HepG2 (cell line): ENCODE results near the gene AFDN. TPM values are rescaled to one million over a fixed set of nuclear protein-coding genes. Genes with fewer than 3 reads are reported as not detected.

Source experiments
- AHR ChIP-seq: IDR thresholded peaks from 2 replicates; pipeline ENCODE4 v1.6.1; 2018; ENCODE audit warnings: missing genetic modification reagents, missing compliant biosample characterization
- EZH2 ChIP-seq: conservative IDR thresholded peaks from 2 replicates; pipeline ENCODE4 v1.6.1; 2012; ENCODE audit warnings: mild to moderate bottlenecking, low read depth, low read length, moderate library complexity
- FOXP1 ChIP-seq, 2 experiments: fragments of 450-650 bp in 1 of 2; IDR thresholded peaks; 2 replicates each; pipeline ENCODE4 v1.6.1; 2017 to 2018; ENCODE audit warnings: antibody characterized with exemption in 1 of 2
- HOXD1 ChIP-seq: sonication (generic); formaldehyde crosslinking; IDR thresholded peaks from 2 replicates; pipeline ENCODE4 v1.5.0; 2020; ENCODE audit warnings: missing genetic modification reagents
- TARDBP ChIP-seq: sonication (generic); formaldehyde crosslinking; IDR thresholded peaks from 2 replicates; pipeline ENCODE4 v1.8.0; 2022; ENCODE audit warnings: mild to moderate bottlenecking, missing genetic modification reagents
- TSC22D2 ChIP-seq: sonication (generic); formaldehyde crosslinking; IDR thresholded peaks from 2 replicates; pipeline ENCODE4 v1.5.1; 2020; ENCODE audit warnings: missing genetic modification reagents, mild to moderate bottlenecking, borderline replicate concordance
- ZNF350 ChIP-seq: sonication (generic); formaldehyde crosslinking; IDR thresholded peaks from 2 replicates; pipeline ENCODE4 v1.4.0; 2020; ENCODE audit warnings: mild to moderate bottlenecking, low read depth, missing genetic modification reagents, borderline replicate concordance
- ZNF547 ChIP-seq: sonication (generic); formaldehyde crosslinking; IDR thresholded peaks from 2 replicates; pipeline ENCODE4 v1.5.1; 2020; ENCODE audit warnings: mild to moderate bottlenecking, missing genetic modification reagents
- ZNF607 ChIP-seq: sonication (generic); formaldehyde crosslinking; IDR thresholded peaks from 2 replicates; pipeline ENCODE4 v1.5.1; 2020; ENCODE audit warnings: missing genetic modification reagents, mild to moderate bottlenecking, borderline replicate concordance
- ZNF629 ChIP-seq: sonication (generic); formaldehyde crosslinking; conservative IDR thresholded peaks from 2 replicates; pipeline ENCODE4 v1.5.0; 2020; ENCODE audit warnings: missing genetic modification reagents
- ZNF781 ChIP-seq: sonication (generic); formaldehyde crosslinking; IDR thresholded peaks from 2 replicates; pipeline ENCODE4 v1.5.1; 2020; ENCODE audit warnings: borderline replicate concordance, mild to moderate bottlenecking, missing genetic modification reagents; ENCODE audit errors: not compliant biosample characterization
- polyA plus RNA-seq, 8 experiments: library from polyadenylated mRNA; depleted of rRNA in 3 of 8; stranded (reverse) in 7 of 8; unstranded in 1 of 8; fragments of >200 nt; fragmentation: Illumina TruSeq in 4 of 8; extraction: Trizol in 4 of 8; gene quantifications; 2 replicates each; pipeline versions ENCODE4 v1.2.1 to v1.2.3, GENCODE V29; 2011 to 2016; ENCODE audit warnings: low read depth in 4 of 8, missing spikeins in 1 of 8, mixed read lengths in 1 of 8; ENCODE audit not compliant: insufficient read depth in 1 of 8
- total RNA-seq, 5 experiments: library from RNA; depleted of rRNA; stranded (reverse); fragments of >200 nt; fragmentation: Illumina TruSeq; extraction: Trizol; gene quantifications; 2 replicates each; pipeline ENCODE4 v1.2.3, GENCODE V29; 2016; ENCODE audit warnings: low read depth in 1 of 5
- TF ChIP-seq, protein P1 (sequence below): sonication (generic); formaldehyde crosslinking; IDR thresholded peaks from 2 replicates; pipeline ENCODE4 v1.5.0; 2020; ENCODE audit warnings: mild to moderate bottlenecking, missing genetic modification reagents, moderate library complexity
- TF ChIP-seq, protein P2 (sequence below): sonication (generic); formaldehyde crosslinking; IDR thresholded peaks from 2 replicates; pipeline ENCODE4 v1.5.1; 2020; ENCODE audit warnings: missing genetic modification reagents, mild to moderate bottlenecking, borderline replicate concordance
- TF ChIP-seq, protein P3 (sequence below): sonication (generic); formaldehyde crosslinking; IDR thresholded peaks from 2 replicates; pipeline ENCODE4 v1.4.0; 2020; ENCODE audit warnings: missing genetic modification reagents, borderline replicate concordance
- TF ChIP-seq, protein P4 (sequence below): sonication (generic); formaldehyde crosslinking; IDR thresholded peaks from 2 replicates; pipeline ENCODE4 v1.4.0; 2020; ENCODE audit warnings: missing genetic modification reagents
- TF ChIP-seq, protein P5 (sequence below): IDR thresholded peaks from 2 replicates; pipeline ENCODE4 v1.6.1; 2016; ENCODE audit warnings: missing genetic modification reagents, missing compliant biosample characterization
- TF ChIP-seq, protein P6 (sequence below): sonication (generic); formaldehyde crosslinking; IDR thresholded peaks from 2 replicates; pipeline ENCODE4 v1.4.0; 2020; ENCODE audit warnings: missing genetic modification reagents, borderline replicate concordance
- TF ChIP-seq, protein P7 (sequence below): sonication (generic); formaldehyde crosslinking; IDR thresholded peaks from 2 replicates; pipeline ENCODE4 v1.4.0; 2020; ENCODE audit warnings: missing genetic modification reagents; ENCODE audit errors: not compliant biosample characterization

Gene AFDN
- total and polyA plus RNA-seq, 2 of the 13 experiments (the other 11 are each of a cell fraction or from before 2014, with no cell fraction given) = 136 to 151 TPM

DNA sequence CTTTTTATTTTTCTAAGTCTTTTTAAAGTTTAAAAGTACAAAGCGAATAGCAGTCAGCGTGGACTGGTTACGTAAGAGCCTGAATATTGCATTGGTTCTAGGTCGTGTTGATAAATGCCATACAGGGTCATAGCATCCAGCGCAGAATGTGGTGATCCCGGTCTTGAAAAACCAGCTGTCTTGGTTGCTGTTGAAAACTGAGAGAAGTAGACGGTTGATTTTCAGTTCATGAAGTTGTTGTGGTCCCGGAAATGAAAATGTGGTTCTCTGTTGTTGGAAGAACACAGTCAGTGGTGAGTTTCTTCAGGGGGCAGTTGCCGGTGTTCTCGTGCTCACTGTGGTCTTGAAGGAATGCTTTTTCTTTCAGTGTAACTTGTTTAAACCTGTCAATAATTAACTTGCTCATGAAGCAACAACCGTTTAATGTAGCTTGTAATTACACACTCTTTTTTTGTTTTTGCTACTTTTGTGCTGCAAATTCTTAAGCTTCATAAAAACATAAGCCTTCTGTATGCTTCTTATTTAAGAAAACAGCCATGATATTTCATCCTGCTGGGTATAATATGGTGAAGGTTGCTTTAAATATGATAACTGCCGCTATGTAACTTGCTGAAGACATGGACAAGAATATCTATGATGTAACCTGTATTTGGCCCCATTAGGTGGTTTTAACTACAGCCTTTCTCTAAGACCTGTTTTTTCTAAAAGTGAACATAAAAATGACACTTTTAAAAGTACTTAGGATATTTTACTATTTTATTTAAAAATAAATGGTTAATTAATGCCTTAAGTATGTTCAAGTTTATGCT is 106.0 kb downstream of the AFDN start (continued):
- TF ChIP-seq EZH2 (no peak), HOXD1 (CRISPR knock-in tag) (no peak), ZNF781 (peak; percentile 72), TSC22D2 (CRISPR knock-in tag) (peak; percentile 63; the same call in 1 of the 2 replicates), ZNF629 (CRISPR knock-in tag) (no peak), ZNF607 (CRISPR knock-in tag) (no peak), FOXP1 (IDR thresholded peaks at IDR 0.05) (no peak), FOXP1 (CRISPR knock-in tag; IDR thresholded peaks at IDR 0.05) (peak; percentile 56; the same call in 1 of the 2 replicates), ZNF350 (no peak), ZNF547 (no peak), TARDBP (CRISPR knock-in tag) (no peak), AHR (no peak)
- TF ChIP-seq, protein P1, sequence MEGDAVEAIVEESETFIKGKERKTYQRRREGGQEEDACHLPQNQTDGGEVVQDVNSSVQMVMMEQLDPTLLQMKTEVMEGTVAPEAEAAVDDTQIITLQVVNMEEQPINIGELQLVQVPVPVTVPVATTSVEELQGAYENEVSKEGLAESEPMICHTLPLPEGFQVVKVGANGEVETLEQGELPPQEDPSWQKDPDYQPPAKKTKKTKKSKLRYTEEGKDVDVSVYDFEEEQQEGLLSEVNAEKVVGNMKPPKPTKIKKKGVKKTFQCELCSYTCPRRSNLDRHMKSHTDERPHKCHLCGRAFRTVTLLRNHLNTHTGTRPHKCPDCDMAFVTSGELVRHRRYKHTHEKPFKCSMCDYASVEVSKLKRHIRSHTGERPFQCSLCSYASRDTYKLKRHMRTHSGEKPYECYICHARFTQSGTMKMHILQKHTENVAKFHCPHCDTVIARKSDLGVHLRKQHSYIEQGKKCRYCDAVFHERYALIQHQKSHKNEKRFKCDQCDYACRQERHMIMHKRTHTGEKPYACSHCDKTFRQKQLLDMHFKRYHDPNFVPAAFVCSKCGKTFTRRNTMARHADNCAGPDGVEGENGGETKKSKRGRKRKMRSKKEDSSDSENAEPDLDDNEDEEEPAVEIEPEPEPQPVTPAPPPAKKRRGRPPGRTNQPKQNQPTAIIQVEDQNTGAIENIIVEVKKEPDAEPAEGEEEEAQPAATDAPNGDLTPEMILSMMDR (CRISPR knock-in tag) = no peak
- TF ChIP-seq, protein P2, sequence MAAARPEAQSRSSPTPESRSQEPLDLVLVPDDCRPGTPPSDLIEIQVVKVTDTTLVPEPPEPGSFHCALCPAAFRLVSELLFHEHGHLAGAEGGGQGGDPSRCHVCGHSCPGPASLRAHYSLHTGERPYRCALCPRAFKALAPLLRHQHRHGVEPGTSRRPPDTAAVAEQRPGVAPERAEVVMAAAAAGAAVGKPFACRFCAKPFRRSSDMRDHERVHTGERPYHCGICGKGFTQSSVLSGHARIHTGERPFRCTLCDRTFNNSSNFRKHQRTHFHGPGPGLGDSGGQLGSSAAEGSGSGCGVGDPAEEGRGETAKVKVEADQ (CRISPR knock-in tag) = no peak
- TF ChIP-seq, protein P3, sequence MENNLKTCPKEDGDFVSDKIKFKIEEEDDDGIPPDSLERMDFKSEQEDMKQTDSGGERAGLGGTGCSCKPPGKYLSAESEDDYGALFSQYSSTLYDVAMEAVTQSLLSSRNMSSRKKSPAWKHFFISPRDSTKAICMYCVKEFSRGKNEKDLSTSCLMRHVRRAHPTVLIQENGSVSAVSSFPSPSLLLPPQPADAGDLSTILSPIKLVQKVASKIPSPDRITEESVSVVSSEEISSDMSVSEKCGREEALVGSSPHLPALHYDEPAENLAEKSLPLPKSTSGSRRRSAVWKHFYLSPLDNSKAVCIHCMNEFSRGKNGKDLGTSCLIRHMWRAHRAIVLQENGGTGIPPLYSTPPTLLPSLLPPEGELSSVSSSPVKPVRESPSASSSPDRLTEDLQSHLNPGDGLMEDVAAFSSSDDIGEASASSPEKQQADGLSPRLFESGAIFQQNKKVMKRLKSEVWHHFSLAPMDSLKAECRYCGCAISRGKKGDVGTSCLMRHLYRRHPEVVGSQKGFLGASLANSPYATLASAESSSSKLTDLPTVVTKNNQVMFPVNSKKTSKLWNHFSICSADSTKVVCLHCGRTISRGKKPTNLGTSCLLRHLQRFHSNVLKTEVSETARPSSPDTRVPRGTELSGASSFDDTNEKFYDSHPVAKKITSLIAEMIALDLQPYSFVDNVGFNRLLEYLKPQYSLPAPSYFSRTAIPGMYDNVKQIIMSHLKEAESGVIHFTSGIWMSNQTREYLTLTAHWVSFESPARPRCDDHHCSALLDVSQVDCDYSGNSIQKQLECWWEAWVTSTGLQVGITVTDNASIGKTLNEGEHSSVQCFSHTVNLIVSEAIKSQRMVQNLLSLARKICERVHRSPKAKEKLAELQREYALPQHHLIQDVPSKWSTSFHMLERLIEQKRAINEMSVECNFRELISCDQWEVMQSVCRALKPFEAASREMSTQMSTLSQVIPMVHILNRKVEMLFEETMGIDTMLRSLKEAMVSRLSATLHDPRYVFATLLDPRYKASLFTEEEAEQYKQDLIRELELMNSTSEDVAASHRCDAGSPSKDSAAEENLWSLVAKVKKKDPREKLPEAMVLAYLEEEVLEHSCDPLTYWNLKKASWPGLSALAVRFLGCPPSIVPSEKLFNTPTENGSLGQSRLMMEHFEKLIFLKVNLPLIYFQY (CRISPR knock-in tag) = 0 out of 2 replicates have a peak, but pooled peaks have one; percentile 13
- TF ChIP-seq, protein P4, sequence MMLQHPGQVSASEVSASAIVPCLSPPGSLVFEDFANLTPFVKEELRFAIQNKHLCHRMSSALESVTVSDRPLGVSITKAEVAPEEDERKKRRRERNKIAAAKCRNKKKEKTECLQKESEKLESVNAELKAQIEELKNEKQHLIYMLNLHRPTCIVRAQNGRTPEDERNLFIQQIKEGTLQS (CRISPR knock-in tag) = no peak
- TF ChIP-seq, protein P5, sequence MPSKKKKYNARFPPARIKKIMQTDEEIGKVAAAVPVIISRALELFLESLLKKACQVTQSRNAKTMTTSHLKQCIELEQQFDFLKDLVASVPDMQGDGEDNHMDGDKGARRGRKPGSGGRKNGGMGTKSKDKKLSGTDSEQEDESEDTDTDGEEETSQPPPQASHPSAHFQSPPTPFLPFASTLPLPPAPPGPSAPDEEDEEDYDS (CRISPR knock-in tag) = peak; percentile 30; the same call in 1 of the 2 replicates
- TF ChIP-seq, protein P6, sequence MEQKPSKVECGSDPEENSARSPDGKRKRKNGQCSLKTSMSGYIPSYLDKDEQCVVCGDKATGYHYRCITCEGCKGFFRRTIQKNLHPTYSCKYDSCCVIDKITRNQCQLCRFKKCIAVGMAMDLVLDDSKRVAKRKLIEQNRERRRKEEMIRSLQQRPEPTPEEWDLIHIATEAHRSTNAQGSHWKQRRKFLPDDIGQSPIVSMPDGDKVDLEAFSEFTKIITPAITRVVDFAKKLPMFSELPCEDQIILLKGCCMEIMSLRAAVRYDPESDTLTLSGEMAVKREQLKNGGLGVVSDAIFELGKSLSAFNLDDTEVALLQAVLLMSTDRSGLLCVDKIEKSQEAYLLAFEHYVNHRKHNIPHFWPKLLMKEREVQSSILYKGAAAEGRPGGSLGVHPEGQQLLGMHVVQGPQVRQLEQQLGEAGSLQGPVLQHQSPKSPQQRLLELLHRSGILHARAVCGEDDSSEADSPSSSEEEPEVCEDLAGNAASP (CRISPR knock-in tag) = peak; percentile 86
- TF ChIP-seq, protein P7, sequence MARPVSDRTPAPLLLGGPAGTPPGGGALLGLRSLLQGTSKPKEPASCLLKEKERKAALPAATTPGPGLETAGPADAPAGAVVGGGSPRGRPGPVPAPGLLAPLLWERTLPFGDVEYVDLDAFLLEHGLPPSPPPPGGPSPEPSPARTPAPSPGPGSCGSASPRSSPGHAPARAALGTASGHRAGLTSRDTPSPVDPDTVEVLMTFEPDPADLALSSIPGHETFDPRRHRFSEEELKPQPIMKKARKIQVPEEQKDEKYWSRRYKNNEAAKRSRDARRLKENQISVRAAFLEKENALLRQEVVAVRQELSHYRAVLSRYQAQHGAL (CRISPR knock-in tag) = no peak
